Retinal pigment epithelial cell (primary cell): ENCODE measurements around the gene TSPAN1.
A peak's percentile ranks its signal among the peaks of the same experiment; 100 is the strongest.

Experiments
- DNase-seq: peaks from one replicate; pipeline ENCODE4 v3.0.0-alpha.2; 2010; ENCODE audit warnings: low read depth
- H3K4me3 ChIP-seq: 2 replicates; pipeline ENCODE4 v1.5.1; 2011; ENCODE audit warnings: mild to moderate bottlenecking, low read length, control low read depth, moderate library complexity
- TF ChIP-seq, protein P1 (sequence below): conservative IDR thresholded peaks from 2 replicates; pipeline ENCODE4 v1.5.1; 2011; ENCODE audit warnings: low read depth, low read length, control low read depth, inconsistent platforms

The TSPAN1 gene

DNA sequence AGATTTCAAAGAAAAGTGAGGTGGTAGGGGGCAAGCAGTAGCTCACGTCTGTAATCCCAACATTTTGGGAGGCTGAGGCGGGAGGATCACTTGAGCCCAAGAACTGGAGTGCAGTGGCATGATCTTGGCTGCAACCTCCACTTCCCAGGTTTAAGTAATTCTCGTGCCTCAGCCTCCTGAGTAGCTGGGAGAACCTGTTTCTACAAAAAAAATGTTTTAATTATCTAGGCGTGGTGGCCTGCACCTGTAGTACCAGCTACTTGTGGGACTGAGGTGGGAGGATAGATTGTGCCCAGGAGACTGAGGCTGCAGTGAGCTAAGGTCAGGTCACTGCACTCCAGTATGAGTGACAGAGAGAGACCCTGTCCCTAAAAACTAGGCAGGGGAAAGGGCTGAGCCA, 2.6 kb upstream of the TSPAN1 start:
- no peak for DNase-seq
- H3K4me3 ChIP-seq, result no peak overlapping the region
- TF ChIP-seq, protein P1, sequence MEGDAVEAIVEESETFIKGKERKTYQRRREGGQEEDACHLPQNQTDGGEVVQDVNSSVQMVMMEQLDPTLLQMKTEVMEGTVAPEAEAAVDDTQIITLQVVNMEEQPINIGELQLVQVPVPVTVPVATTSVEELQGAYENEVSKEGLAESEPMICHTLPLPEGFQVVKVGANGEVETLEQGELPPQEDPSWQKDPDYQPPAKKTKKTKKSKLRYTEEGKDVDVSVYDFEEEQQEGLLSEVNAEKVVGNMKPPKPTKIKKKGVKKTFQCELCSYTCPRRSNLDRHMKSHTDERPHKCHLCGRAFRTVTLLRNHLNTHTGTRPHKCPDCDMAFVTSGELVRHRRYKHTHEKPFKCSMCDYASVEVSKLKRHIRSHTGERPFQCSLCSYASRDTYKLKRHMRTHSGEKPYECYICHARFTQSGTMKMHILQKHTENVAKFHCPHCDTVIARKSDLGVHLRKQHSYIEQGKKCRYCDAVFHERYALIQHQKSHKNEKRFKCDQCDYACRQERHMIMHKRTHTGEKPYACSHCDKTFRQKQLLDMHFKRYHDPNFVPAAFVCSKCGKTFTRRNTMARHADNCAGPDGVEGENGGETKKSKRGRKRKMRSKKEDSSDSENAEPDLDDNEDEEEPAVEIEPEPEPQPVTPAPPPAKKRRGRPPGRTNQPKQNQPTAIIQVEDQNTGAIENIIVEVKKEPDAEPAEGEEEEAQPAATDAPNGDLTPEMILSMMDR, result no peak

DNA sequence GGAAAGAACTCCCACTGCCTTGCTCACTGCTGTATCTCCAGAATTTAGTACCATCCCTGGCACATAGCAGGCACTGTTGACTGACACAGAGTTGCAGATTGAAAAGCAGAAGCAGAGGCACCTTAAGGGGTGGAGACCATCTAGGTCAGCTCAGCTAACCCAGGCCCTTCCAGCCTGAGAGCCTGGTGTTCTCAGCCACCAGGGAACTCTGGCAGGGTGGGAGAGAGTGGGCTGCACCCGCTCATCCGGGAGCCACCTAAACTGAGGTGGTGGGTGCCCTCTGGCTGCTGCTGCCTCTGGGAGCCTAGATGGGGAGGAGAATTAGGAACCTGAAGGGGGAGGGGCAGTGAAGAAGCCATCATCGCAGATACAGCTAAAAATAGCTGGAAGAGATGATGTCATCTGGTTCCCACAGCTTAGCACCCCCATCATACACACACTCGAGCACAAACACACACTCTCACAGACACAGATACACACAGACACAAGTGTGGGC, 1.5 kb upstream of the TSPAN1 start:
- no peak for DNase-seq
- H3K4me3 ChIP-seq, result no peak overlapping the region
- TF ChIP-seq, protein P1, result no peak

DNA sequence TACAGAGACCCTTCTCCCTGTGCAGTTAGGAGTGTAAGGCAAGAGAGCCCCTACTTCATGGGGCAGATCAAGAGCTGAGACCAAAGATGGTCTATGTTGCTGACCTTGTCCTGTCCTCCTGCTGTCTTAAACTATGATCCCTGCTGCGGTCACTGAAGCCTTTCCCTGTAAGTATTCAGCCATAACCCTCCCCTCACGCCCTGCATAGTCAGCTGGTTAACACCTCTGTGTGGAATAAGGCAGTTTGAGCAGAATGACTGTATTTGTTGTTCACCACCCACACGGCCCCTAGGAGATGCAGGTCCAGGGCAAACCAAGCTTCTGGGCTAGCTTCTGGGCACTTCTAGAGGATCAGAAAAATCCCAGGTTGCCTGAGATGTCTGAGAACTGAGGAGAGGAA, 356 bp downstream of the TSPAN1 start:
- DNase-seq, result no peak
- TF ChIP-seq, protein P1, result no peak
- H3K4me3 ChIP-seq, result no peak overlapping the region

DNA sequence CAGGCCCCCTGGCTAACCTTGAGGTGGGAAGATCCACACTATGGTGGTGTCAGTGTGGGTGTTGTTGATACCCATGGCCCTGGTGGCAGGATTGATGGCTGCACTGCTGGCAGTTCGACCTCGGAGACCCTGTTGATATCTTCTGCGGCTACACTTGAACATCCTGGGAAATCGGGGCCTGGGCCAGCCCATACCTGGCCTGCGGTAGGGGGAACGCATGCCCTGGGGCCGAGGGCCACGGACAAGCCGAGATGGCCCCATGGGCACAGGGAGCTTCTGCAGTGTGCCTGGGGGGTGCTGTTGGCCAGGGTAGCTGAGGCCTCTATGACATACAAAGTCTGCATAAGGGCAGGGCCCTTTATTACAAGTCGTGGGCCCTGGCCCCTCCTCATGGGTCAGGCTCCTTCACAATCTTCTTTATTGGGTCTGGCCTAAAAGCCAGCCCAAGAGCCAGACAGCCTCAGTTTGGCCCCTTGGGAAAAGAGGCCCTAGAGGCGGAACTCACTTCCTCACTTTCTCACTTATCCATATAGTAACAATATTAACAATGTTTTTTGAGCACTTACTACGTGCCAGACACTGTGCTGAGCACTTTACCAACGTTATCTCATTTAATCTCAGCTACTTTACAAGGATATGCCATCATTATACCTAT, 1.5 kb downstream of the TSPAN1 start, which contains the start of gene P3R3URF:
P3R3URF (minus strand) TSS at position 278 of the 655 bp plus-strand sequence; CDS start at position 261, 17 bp downstream.
- DNase-seq, result no peak
- TF ChIP-seq, protein P1, result no peak
- H3K4me3 ChIP-seq, result no peak within 1 kb of the TSS

DNA sequence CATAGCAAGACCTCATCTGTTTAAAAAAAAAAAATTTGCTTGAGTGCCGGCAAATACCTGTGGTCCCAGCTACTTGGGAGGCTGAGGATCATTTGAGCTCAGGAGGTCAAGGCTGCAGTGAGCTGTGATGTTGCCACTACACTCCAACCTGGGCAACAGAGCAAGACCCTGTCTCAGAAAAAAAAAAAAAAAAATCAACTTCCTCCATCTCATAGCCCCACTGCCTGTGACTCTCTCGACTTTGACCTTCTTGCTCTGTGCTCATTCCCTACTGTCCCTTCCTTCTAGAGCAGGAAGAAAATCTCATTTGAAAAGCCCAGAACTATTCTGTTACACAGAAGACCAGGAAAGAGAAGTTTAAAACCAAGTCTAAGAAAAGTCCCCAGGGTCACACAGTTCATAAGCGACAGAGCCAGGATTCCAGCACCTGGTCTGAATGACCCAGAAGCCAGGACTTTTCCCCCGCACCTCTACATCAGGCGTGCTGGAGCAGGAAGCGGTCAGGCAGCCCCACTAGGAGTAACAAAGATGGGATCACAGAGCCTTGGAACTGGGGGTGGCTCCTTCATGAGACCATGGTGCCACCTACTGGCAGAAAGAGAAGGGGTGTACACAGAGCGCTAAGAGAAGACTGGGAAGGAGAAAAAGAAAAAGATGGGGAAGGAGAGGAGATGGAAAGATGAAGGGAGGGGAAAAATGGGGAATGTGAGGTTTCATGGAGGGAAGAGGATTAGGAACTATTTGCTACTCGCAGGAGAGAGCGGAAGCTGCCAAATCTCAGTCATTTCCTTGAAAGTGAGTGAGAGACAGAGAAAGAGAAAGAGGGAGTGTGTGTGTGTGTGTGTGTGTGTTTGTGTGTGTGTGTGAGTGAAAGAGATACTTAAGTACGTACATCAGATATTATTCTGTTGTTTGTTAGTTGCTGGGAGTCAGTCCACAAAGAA, 4.5 kb downstream of the TSPAN1 start:
- H3K4me3 ChIP-seq, result no peak overlapping the region
- DNase-seq, result no peak
- TF ChIP-seq, protein P1, result peak; percentile 93

DNA sequence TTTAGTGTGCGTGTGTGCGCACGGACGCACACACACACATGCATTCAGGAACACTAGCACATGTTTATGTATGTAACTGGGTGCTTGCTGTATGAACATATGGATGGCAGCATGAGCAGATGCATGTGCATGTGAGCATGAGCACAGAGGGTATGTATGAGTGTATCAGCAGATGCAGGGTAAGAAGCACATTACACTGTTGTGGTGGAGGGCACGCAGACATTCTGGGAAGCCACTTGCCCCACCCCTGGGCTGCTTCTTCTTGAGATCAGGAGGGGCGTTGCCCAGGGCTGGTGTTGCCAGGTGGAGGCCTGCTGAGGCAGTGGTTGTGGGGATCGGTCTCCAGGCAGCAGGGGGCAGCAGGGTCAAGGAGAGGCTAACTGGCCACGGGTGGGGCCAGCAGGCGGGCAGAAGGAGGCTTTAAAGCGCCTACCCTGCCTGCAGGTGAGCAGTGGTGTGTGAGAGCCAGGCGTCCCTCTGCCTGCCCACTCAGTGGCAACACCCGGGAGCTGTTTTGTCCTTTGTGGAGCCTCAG, 5.3 kb downstream of the TSPAN1 start:
- TF ChIP-seq, protein P1, result peak; percentile 33
- no peak overlapping the region for H3K4me3 ChIP-seq
- no peak for DNase-seq
